HCT116 (cell line): ENCODE measurements around the gene COQ8B. TPM values are rescaled to one million over a fixed set of nuclear protein-coding genes. Genes with fewer than 3 reads are reported as not detected.

Experiments
- ATAC-seq: fragments of 200-7000 bp; cut with Tn5 transposase; 2 replicates; pipeline ENCODE4 v1.9.1; 2020; ENCODE audit warnings: mild to moderate bottlenecking, moderate library complexity
- BruUV-seq: library from RNA; stranded (reverse); fragments of 400-500 nt; replicated peaks from 2 replicates; lab custom pipeline; 2021; lab: Mats Ljungman, UMichigan
- CTCF ChIA-PET: fragments of 300-600 bp; sonication (Branson Sonifier 250); formaldehyde crosslinking; loops from one replicate; lab custom pipeline; 2021; ENCODE audit warnings: antibody characterized with exemption; lab: Charles Lee
- POLR2A ChIA-PET: fragments of 300-600, 350-600 bp; sonication (Branson Sonifier 250); formaldehyde crosslinking; loops from one replicate; lab custom pipeline; 2021; ENCODE audit warnings: antibody characterized with exemption; lab: Charles Lee
- RAD21 ChIA-PET, 2 experiments: fragments of 300-600 bp; sonication (Branson Sonifier 250); formaldehyde crosslinking; loops; one replicate each; lab custom pipeline; 2023; ENCODE audit warnings: low total read pairs in 2 of 2; ENCODE audit not compliant: uncharacterized antibody in 2 of 2, unreplicated experiment in 2 of 2, low non-redundant PET in 1 of 2; lab: Charles Lee
- DNase-seq: peaks from one replicate; pipeline ENCODE4 v3.0.0-alpha.2; 2010; ENCODE audit warnings: low read depth, low spot score
- H2AFZ ChIP-seq: fragments of 200-600 bp; shearing (Covaris generic), sonication (generic); 2 replicates; pipeline ENCODE4 v1.6.1; 2017; ENCODE audit warnings: low read depth, mixed run types, mixed read lengths, antibody characterized with exemption, low read length; ENCODE audit not compliant: poor library complexity, severe bottlenecking
- H3K27ac ChIP-seq: 2 replicates; pipeline ENCODE4 v1.5.1; 2012; ENCODE audit warnings: low read depth, low read length
- H3K27me3 ChIP-seq: fragments of 200-600 bp; sonication (generic); 2 replicates; pipeline ENCODE4 v1.6.1; 2016; ENCODE audit warnings: mixed run types, low read length, mixed read lengths; ENCODE audit not compliant: insufficient read depth
- H3K36me3 ChIP-seq, 2 experiments: fragments of 200-500 bp in 1 of 2; fragments of 200-600 bp in 1 of 2; sonication (Bioruptor generic) in 1 of 2; sonication (generic) in 1 of 2; 2 replicates each; pipeline versions ENCODE4 v1.5.1 to v1.6.1; 2014 to 2016; ENCODE audit warnings: low read length in 2 of 2, inconsistent platforms in 1 of 2, mixed read lengths in 1 of 2, mixed run types in 1 of 2; ENCODE audit not compliant: insufficient read depth in 2 of 2, control insufficient read depth in 1 of 2
- H3K4me1 ChIP-seq, 2 experiments: fragments of 200-600 bp in 1 of 2; sonication (generic) in 1 of 2; 2 replicates each; pipeline versions ENCODE4 v1.5.1 to v1.6.1; 2012 to 2017; ENCODE audit warnings: low read length in 2 of 2, inconsistent platforms in 1 of 2, mild to moderate bottlenecking in 1 of 2, mixed read lengths in 1 of 2, mixed run types in 1 of 2, moderate library complexity in 1 of 2; ENCODE audit not compliant: insufficient read depth in 2 of 2, control insufficient read depth in 1 of 2
- H3K4me2 ChIP-seq: fragments of 200-600 bp; sonication (generic); 2 replicates; pipeline ENCODE4 v1.6.1; 2017; ENCODE audit warnings: mixed run types, low read length, mixed read lengths
- H3K4me3 ChIP-seq, 2 experiments: fragments of 200-600 bp in 1 of 2; sonication (generic) in 1 of 2; replicated peaks in 1 of 2; 2 replicates each; pipeline ENCODE4 v1.5.1; 2011 to 2016; ENCODE audit warnings: low read length in 2 of 2, control low read depth in 1 of 2, low read depth in 1 of 2, mild to moderate bottlenecking in 1 of 2, mixed read lengths in 1 of 2, mixed run types in 1 of 2
- H3K79me2 ChIP-seq: fragments of 200-600 bp; sonication (generic); 2 replicates; pipeline ENCODE4 v1.6.1; 2017; ENCODE audit warnings: mild to moderate bottlenecking, mixed run types, low read length, moderate library complexity, mixed read lengths; ENCODE audit not compliant: insufficient read depth
- H3K9ac ChIP-seq: fragments of 200-600 bp; sonication (generic); 2 replicates; pipeline ENCODE4 v1.6.1; 2016; ENCODE audit warnings: low read length, mixed read lengths
- H3K9me2 ChIP-seq: fragments of 200-600 bp; sonication (generic), shearing (Covaris generic); 2 replicates; pipeline ENCODE4 v1.6.1; 2017; ENCODE audit warnings: mixed run types, mild to moderate bottlenecking, moderate library complexity; ENCODE audit not compliant: insufficient read depth
- H3K9me3 ChIP-seq, 2 experiments: fragments of 200-500 bp in 1 of 2; fragments of 200-600 bp in 1 of 2; sonication (Bioruptor generic) in 1 of 2; sonication (generic) in 1 of 2; 2 replicates each; pipeline ENCODE4 v1.6.1; 2014 to 2017; ENCODE audit warnings: low read length in 2 of 2, mixed read lengths in 2 of 2, inconsistent platforms in 1 of 2, low read depth in 1 of 2, mild to moderate bottlenecking in 1 of 2, mixed run types in 1 of 2, moderate library complexity in 1 of 2; ENCODE audit not compliant: control insufficient read depth in 1 of 2, insufficient read depth in 1 of 2
- H4K20me1 ChIP-seq: fragments of 200-600 bp; sonication (generic), shearing (Covaris generic); 2 replicates; pipeline ENCODE4 v1.6.1; 2017; ENCODE audit warnings: mixed run types, mild to moderate bottlenecking, moderate library complexity; ENCODE audit not compliant: insufficient read depth
- ATF3 ChIP-seq: IDR thresholded peaks from 2 replicates; pipeline ENCODE4 v1.6.1; 2012
- CBX3 ChIP-seq: IDR thresholded peaks from 2 replicates; pipeline ENCODE4 v1.6.1; 2012; ENCODE audit warnings: low read depth
- CEBPB ChIP-seq: IDR thresholded peaks from 2 replicates; pipeline ENCODE4 v1.6.1; 2012; ENCODE audit warnings: low read depth
- CTCF ChIP-seq, 3 experiments: fragments of 200-600 bp in 1 of 3; sonication (generic) in 1 of 3; IDR thresholded peaks in 2 of 3; conservative IDR thresholded peaks in 1 of 3; 2 replicates each; pipeline ENCODE4 v1.5.1; 2012 to 2017; ENCODE audit warnings: low read depth in 2 of 3, low read length in 2 of 3, antibody characterized with exemption in 1 of 3, borderline replicate concordance in 1 of 3, control low read depth in 1 of 3, mild to moderate bottlenecking in 1 of 3, mixed read lengths in 1 of 3, mixed run types in 1 of 3, moderate library complexity in 1 of 3; ENCODE audit not compliant: insufficient read depth in 1 of 3
- EGR1 ChIP-seq: IDR thresholded peaks from 2 replicates; pipeline ENCODE4 v1.6.1; 2012; ENCODE audit warnings: low read depth
- ELF1 ChIP-seq: IDR thresholded peaks from 2 replicates; pipeline ENCODE4 v1.6.1; 2012; ENCODE audit warnings: low read depth, borderline replicate concordance
- FOSL1 ChIP-seq: IDR thresholded peaks from 2 replicates; pipeline ENCODE4 v1.6.1; 2012; ENCODE audit warnings: low read depth
- MAX ChIP-seq: IDR thresholded peaks from 2 replicates; pipeline ENCODE4 v1.6.1; 2012
- REST ChIP-seq: IDR thresholded peaks from 2 replicates; pipeline ENCODE4 v1.6.1; 2012; ENCODE audit warnings: low read depth
- SIN3A ChIP-seq: IDR thresholded peaks from 2 replicates; pipeline ENCODE4 v1.6.1; 2012; ENCODE audit warnings: low read depth
- SP1 ChIP-seq: IDR thresholded peaks from 2 replicates; pipeline ENCODE4 v1.6.1; 2012; ENCODE audit warnings: low read depth
- SRF ChIP-seq: IDR thresholded peaks from 2 replicates; pipeline ENCODE4 v1.6.1; 2012; ENCODE audit warnings: low read depth
- YY1 ChIP-seq: IDR thresholded peaks from 2 replicates; pipeline ENCODE4 v1.6.1; 2011; ENCODE audit warnings: low read length, low read depth, moderate library complexity, mild to moderate bottlenecking; ENCODE audit not compliant: insufficient replicate concordance; ENCODE audit errors: extremely low read depth
- ZNF274 ChIP-seq: fragments of 200-500 bp; sonication (Bioruptor generic); IDR thresholded peaks from 2 replicates; pipeline ENCODE4 v1.6.1; 2014; ENCODE audit warnings: mild to moderate bottlenecking, low read depth, low read length, inconsistent platforms
- intact Hi-C: fragments of 100-400 bp; cut with micrococcal nuclease; formaldehyde crosslinking; loops from 2 replicates; pipeline ENCODE4 v1.10.0; 2022
- total RNA-seq: library from RNA; stranded (reverse); gene quantifications from one replicate; pipeline ENCODE4 v1.2.1, GENCODE V29; 2021; ENCODE audit not compliant: unreplicated experiment

COQ8B gene
- total RNA-seq, 1 experiment from 2014 or later: 47.1 TPM

GRCh38 chr19:40674291-40674690 is 42.4 kb downstream of the COQ8B start (continued):
- TF ChIP-seq CTCF (IDR thresholded peaks at IDR 0.05 in 2 of 3, conservative IDR thresholded peaks at IDR 0.05 in 1 of 3; ENCODE audit: borderline replicate concordance in 1 of 3, insufficient read depth in 1 of 3, low read depth in 2 of 3, low read length in 2 of 3) (no peak), SRF (no peak), ATF3 (no peak)

- ChIA-PET RAD21 (no interaction called here), POLR2A (no interaction called here), CTCF (no interaction called here)
- H3K79me2 ChIP-seq: no peaks in the 10 kb centered on the region
- DNase-seq: no peak
- no peak overlapping the region for H3K4me3 ChIP-seq
- no peak overlapping the region for H3K4me2 ChIP-seq
- TF ChIP-seq MAX: no peak
- no peak for TF ChIP-seq ZNF274
- no peak for TF ChIP-seq CEBPB
- TF ChIP-seq CTCF (IDR thresholded peaks at IDR 0.05 in 2 of 3, conservative IDR thresholded peaks at IDR 0.05 in 1 of 3; ENCODE audit: borderline replicate concordance in 1 of 3, insufficient read depth in 1 of 3, low read depth in 2 of 3, low read length in 2 of 3): no peak
- TF ChIP-seq EGR1: no peak
- TF ChIP-seq YY1: no peak
- no peak for TF ChIP-seq SP1
- no peak for TF ChIP-seq SIN3A
- no peak for TF ChIP-seq REST
- no peak for TF ChIP-seq FOSL1
- TF ChIP-seq ELF1: no peak
- no peak for TF ChIP-seq CBX3
- no peak for TF ChIP-seq ATF3
- H3K9ac ChIP-seq: no peak overlapping the region
- peaks cover 0 to 12% of the 10 kb centered on the region in 2 experiments; a peak in 1 of 4 replicates for H3K9me3 ChIP-seq
- H3K9me2 ChIP-seq: no peaks in the 10 kb centered on the region
- H3K27ac ChIP-seq: no peak overlapping the region
- no TSS peak for BruUV-seq
- no peaks in the 10 kb centered on the region for H4K20me1 ChIP-seq
- H3K27me3 ChIP-seq: no peaks in the 10 kb centered on the region
- H2AFZ ChIP-seq: no peak overlapping the region
- no peaks in the 10 kb centered on the region; a peak in 1 of 4 replicates for H3K4me1 ChIP-seq
- H3K36me3 ChIP-seq: peaks cover 64 to 70% of the 10 kb centered on the region in 2 experiments
- ATAC-seq: no peak
- intact Hi-C loops: no loop called here
These were observed 43.3 kb downstream of the COQ8B start for GRCh38 chr19:40673397-40673796.
